Measurements from ENCODE around the gene CADM2.

DNA sequence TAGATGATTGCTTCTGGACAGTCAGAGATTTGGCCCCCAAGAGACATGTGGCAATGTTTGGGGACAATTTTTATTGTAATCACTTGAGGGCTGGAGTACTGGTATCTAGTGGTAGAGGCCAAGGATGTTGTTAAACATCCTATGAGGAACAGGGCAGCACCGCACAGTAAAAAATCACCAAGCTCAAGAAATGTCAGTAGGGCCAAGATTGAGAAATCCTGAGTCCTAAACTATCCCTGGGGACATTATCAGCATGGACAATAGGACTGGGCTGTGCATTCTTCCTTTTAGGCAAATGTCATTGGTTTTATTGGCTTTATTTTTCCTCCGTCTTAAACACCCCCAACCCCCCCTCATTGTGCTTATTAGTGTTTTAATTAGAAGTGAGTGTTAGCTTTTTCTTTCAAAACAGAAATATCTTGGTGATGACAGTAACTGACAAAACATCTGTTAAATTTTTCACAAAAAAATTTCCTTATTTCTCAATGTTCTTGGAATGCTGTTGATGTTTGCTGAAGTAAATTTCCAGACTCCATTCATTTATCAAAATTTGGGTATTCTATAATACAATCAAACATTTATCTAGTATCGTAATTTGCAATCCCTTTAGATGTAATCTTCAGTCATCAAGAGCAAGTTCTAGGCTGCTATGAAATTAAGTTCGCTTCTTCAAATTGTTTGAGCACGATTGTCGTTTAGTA lies 1087.8 kb downstream of the CADM2 start:
- TF ChIP-seq, protein P1, sequence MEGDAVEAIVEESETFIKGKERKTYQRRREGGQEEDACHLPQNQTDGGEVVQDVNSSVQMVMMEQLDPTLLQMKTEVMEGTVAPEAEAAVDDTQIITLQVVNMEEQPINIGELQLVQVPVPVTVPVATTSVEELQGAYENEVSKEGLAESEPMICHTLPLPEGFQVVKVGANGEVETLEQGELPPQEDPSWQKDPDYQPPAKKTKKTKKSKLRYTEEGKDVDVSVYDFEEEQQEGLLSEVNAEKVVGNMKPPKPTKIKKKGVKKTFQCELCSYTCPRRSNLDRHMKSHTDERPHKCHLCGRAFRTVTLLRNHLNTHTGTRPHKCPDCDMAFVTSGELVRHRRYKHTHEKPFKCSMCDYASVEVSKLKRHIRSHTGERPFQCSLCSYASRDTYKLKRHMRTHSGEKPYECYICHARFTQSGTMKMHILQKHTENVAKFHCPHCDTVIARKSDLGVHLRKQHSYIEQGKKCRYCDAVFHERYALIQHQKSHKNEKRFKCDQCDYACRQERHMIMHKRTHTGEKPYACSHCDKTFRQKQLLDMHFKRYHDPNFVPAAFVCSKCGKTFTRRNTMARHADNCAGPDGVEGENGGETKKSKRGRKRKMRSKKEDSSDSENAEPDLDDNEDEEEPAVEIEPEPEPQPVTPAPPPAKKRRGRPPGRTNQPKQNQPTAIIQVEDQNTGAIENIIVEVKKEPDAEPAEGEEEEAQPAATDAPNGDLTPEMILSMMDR (IDR thresholded peaks at IDR 0.05): no peak
- no peak for TF ChIP-seq POLR2A (IDR thresholded peaks at IDR 0.05)

Data from thyroid gland (tissue), 4 donors.